LNCaP clone FGC (cell line): Measurements from ENCODE around the gene BCL2.

Source experiments
- DNase-seq: peaks from one replicate; pipeline ENCODE4 v3.0.0-alpha.2; 2011; ENCODE audit warnings: low read depth
- H3K4me3 ChIP-seq: 2 replicates; pipeline ENCODE4 v1.5.1; 2011; ENCODE audit warnings: mild to moderate bottlenecking, low read depth, low read length, control low read depth
- CTCF ChIP-seq: IDR thresholded peaks from 2 replicates; pipeline ENCODE4 v1.5.1; 2012; ENCODE audit warnings: mild to moderate bottlenecking; ENCODE audit not compliant: control insufficient read depth, insufficient read depth; ENCODE audit errors: extremely low read depth

Gene BCL2

GRCh38 chr18:63161032-63161760 lies 158.4 kb downstream of the BCL2 start:
- no peak for TF ChIP-seq CTCF
- no peak for DNase-seq

GRCh38 chr18:63160172-63160995 lies 159.2 kb downstream of the BCL2 start:
- TF ChIP-seq CTCF = no peak
- DNase-seq = no peak
- no peak overlapping the region for H3K4me3 ChIP-seq

More at GRCh38 chr18:63161032-63161760, 158.4 kb downstream of the BCL2 start:
- no peak overlapping the region for H3K4me3 ChIP-seq

- TF ChIP-seq CTCF = no peak
- H3K4me3 ChIP-seq = no peak overlapping the region
- no peak for DNase-seq
Measured at GRCh38 chr18:63159590-63159989, 160.0 kb downstream of the BCL2 start.

- H3K4me3 ChIP-seq = no peak overlapping the region
- no peak for TF ChIP-seq CTCF
- DNase-seq = no peak
Measured at GRCh38 chr18:63158676-63159291, 160.8 kb downstream of the BCL2 start.

- DNase-seq = no peak
- H3K4me3 ChIP-seq = no peak overlapping the region
- no peak for TF ChIP-seq CTCF
Measured at GRCh38 chr18:63158012-63158631, 161.4 kb downstream of the BCL2 start.

- no peak overlapping the region for H3K4me3 ChIP-seq
- DNase-seq = no peak
- TF ChIP-seq CTCF = no peak
Measured at GRCh38 chr18:63157293-63158011, 162.1 kb downstream of the BCL2 start.
